Stimulated activated CD4-positive, alpha-beta T cell treated with anti-CD3 and anti-CD28 coated beads, TNF-alpha, amount 100 ng/mL, for 4 hours (primary cell): Measurements from ENCODE around the gene SLC25A39.

Experiments used
- DNase-seq, 3 experiments: peaks; one replicate each; pipeline ENCODE4 v3.0.0-alpha.2; 2020; ENCODE audit warnings: low read depth in 3 of 3

SLC25A39 gene

GRCh38 chr17:44314524-44314868 is 10.1 kb downstream of the SLC25A39 start:
- no peak for DNase-seq

- DNase-seq, result no peak
Observed at GRCh38 chr17:44314031-44314430, 10.6 kb downstream of the SLC25A39 start.

- DNase-seq, result no peak
Observed at GRCh38 chr17:44312396-44313104, 12.1 kb downstream of the SLC25A39 start.

DNA sequence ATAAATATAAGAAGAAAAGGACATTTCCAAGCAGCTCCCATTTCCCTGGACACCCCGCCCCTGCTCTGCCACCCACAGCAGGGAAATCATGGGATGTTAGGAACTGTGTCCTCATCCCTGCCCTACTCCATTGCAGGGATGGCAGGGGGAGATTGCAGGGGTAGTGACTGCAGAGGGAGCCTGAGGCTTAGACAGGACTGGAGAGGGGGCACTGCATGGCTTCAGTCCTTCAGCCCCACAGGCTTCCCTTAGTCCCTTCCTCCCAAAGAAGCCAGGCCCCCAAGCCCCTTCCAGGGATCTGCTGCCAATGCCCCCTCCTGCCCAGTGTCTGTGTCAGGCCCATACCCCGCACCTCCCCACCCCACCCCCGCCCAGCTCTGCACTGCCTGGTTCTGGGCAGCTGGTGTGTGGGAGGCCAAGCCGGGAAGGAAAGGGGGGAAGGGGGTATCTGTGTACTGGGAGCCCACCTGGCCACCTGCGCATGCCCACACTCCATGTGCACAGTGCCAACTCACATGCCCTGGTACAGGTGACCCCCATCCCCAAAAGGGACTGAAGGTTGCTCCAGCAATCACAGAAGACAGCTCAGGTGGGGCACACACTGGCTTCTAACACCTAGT is 13.0 kb downstream of the SLC25A39 start:
- no peak for DNase-seq

DNA sequence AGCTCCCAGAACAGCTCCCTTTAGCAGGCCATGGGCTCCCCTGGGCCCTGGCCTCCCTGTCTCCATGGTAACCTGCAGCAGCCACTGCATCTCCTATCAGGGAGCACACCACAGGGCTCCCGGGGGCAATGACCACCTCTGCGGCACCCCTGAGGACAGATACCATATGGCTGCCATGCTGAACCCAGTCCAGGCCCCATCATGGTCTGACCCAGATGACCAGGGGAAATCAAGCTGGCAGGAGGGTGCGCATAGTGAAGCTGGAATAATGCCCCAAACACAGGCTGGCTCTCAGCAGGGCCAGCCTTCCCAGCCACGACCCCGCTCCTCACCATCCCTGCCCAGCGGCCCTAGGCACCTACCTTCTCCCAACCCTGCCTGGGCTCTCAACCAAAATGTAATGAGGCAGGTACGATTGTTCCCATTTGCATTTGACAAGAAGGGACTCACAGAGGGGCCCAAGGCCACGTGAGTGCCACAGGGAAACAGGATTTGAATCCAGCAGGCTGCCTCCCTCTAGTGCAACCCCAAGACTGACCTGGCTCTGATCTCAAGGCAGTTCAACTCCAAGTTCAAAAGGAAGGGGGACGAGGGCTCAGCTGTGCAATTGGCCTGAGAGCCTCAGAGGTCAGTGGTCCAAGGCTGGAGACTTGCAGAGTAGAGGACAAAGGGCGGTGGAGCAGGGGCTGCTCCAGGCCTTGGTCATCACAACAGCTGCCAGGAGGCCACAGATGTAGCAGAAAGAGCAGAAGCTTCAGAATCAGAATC is 13.8 kb downstream of the SLC25A39 start:
- DNase-seq, result no peak

- no peak for DNase-seq
Observed at GRCh38 chr17:44310188-44310587, 14.4 kb downstream of the SLC25A39 start.

DNA sequence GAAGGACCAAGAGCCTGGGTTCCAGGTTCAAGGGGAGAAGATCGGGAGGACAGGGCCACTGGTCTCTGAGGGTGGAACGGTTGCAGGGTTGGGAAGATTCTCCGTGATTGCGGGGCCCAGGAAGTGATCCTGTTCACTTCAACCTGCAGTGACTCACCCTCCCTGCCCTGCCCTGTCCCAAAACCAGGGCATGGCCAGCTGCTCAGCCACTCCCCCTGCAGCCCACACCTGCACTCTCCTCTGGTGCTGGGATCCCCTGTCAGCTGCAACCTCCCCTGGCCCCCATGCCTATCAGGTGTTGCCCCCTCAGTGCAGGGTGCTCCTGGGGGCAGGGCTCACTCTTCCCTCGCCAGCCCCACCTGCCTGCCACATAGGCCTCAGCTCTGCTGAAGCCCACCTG is 15.2 kb downstream of the SLC25A39 start:
- no peak for DNase-seq

GRCh38 chr17:44308865-44309264 is 15.8 kb downstream of the SLC25A39 start:
- no peak for DNase-seq

- peak; percentile 70 to 72 (median 72) for DNase-seq
Observed at GRCh38 chr17:44308320-44308818, 16.3 kb downstream of the SLC25A39 start, which contains the start of gene RUNDC3A. Gene RUNDC3A (plus strand): TSS chr17:44308601. CDS start chr17:44308833, 232 bp downstream.

GRCh38 chr17:44307387-44308186 is 17.0 kb downstream of the SLC25A39 start:
- DNase-seq, result no peak

- no peak for DNase-seq
Observed at GRCh38 chr17:44304651-44305050, 20.0 kb downstream of the SLC25A39 start.

DNA sequence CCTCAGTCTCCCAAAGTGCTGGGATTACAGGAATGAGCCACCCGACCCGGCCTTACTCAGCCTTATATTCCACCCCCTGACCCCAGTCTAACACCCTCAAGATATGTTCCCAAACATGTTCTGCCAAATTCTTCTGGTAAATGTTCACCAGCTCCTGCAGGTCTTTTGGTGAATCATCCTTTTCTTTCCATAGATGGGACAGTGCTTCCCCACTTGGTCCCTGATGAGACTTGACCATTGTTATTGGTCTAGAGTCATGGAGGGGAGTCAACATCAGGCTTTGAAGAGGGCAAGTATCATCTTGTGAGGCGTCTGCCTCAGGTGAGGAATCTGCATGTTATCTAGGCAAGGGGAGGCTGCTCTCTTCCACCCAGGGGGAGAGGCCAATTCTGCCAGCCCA is 26.6 kb downstream of the SLC25A39 start:
- no peak for DNase-seq

DNA sequence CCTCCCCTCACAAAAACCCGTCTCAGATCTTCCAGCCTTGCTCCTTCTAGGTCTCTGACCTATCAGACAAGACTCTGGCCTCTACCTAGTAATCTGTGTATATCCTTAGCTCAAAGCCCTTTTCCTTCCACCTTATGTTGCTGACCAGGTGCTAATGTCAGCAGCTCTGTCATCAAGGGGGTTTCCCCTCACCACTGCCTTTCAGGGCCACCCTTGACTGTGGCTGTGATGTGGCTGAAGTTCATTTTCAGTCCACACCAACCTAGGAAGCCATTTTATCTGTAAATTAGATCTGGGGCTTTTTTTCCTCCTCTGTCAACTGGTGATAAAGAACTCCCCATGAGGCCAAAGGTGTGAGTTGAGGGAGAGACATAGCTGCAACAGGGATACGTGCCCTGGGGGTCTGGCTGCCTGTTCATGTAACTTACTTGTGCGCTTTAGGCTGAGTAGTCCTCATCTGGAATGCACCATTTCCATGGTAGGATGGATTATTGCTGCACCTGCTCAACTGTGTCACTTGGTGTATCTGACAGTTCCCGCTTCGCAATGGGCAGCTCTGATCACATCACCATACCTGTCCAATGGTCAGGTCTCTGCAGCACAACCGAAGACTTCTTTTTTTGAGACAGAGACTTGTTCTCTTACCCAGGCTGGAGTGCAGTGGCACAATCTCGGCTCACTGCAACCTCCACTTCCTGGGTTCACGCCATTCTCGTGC is 31.0 kb downstream of the SLC25A39 start:
- DNase-seq, result no peak

DNA sequence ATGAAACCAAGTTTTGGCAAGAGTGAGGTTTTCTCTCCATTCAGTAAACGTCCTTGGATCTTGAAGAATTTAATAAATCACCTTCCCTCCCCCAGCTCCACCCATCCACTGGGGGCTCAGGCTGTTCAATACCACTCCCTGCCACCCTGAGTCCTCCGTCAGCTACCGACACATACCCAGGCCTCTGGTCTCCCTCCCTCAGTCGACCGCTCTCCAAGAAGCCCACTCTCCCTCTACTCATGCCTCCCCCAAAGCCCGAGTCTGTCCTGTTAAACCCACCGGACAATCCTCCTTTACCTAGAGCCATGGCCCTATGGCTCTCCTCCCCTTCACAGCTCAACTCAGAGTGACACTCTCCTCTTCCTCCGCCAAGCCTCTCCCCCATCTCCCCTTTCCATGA is 37.0 kb downstream of the SLC25A39 start:
- DNase-seq, result no peak

- no peak for DNase-seq
Observed at GRCh38 chr17:44284024-44284400, 40.6 kb downstream of the SLC25A39 start.

DNA sequence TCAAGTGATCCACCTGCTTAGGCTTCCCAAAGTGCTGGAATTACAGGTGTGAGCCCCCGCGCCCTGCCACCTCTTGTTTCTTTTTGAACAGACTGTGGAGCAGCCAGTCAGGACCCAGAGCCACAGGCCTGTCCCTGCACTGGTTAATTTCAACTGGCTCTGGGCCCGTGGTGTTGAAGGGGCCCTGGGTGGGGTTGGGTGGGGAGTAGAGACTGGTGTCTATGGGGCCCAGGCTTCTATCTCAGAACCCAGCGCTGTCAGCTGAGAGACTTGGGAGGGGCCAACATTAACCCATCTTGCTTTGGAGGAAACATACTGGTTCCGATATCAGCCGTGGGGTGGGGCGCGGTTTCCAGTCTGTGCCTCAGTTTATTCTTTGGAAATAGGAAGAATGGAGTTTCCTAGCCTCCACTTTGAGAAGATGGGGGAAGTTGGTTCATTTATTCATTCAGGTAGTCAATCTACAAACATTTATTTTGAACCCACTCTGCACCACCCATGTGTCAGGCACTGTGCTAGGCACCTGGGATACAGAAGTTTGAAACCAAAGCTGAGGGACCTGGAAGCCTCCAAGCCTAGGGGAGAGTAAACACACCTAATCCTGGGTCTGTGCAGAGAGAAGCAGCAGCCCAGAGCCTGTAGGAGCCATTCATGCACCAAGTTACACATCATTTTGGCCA is 41.1 kb downstream of the SLC25A39 start:
- DNase-seq, result no peak

DNA sequence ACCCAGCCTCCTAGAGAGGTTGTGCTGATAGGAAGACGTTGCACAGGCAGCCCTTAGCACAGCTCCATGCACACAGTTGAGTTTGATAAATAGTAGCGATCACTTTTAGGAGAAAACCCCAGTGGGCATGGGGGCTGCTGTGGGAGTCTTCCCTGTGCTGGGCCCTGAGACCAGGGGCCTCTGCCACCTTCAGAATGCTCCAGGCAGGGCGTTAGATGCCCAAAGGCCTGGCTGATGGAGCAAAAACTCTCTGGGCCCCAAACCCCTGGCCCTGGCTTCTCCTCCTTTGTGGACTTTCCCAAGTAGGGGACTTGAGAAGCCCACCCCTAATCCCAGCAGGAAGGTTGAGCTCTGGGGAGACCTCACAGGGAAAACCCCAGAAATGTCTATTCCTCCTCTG is 42.4 kb downstream of the SLC25A39 start:
- no peak for DNase-seq

DNA sequence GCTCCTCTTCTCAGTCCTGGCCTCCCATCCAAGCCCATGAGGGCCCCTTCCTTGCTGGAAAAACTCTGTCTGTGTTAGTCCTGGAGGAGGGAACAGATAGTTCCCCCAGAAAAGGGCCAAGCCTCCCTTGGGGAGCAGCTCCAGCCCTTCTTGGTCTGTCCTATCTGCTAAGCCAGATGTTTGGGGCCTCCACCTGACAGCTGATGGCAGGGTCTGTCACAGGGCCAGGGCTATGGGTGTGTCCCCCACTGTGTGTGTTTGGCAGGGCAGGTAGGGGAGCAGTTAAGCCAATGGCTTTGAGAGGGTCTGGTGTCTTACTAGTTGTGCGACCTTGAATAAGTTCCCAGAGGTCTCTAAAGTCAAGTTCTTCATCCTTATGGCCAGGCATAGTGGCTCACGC is 43.1 kb downstream of the SLC25A39 start:
- no peak for DNase-seq

DNA sequence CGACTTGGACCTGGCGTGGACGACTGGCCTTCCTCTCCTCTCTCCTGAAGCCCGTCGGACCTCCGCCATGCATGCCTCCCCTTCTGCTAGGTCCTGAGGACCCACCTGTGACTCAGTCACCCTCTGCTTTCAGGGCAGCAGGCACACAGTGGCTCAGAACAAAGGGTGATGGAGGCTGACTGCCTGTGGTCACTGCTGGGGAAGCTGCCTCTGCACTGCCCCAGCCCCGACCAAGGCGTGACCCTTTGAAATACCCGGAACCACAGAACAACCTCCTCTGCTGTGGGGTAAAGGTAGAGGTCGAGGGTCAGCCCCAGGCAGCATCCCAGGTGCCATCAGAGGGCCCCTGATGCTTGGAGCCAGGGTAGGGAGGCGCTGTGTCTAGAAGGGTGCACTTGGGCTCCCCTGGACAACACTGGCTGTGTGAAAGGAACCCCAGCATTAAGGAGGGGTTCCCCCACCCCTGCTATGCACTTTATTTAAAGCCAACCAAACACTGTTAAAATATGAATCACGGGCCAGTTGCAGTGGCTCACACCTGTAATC is 44.2 kb downstream of the SLC25A39 start:
- DNase-seq, result no peak

DNA sequence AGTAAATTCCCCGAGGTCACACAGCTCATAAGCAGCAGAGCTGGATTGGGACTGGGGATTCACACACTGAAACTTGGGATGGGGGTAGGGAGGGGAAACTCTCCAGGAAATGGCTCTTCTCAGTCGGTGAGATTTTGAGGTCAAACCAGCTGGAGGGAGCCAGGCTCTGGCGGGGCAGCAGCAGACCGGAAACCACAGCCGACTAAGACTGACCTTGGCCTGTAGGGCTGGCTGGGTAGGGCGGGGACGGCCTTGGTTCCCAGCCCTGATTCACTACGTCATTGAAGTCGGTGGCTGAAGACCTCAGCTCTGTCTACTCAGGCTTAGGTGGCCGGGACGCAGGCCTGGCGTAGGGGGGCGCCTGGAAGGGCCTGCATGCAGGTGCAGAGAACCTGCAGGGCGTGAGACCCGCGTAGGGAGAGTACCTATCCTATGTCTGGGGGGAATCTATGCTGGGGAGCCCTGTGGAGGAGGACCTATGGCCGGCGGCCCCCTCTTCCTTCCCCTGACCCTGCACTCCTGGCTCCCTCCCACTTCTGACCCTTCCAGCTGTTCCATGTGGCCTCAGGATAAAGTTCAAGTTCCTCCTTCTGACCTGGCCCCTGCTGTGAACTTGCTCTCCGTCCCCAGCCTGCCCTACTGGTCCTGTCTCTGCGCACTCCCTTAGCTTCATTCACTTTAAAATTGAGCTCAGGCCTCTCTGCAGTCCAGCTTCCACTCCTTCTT is 44.8 kb downstream of the SLC25A39 start:
- no peak for DNase-seq
